ENCODE measurements around the gene FCN3.
"Not testable (repeated sequence)": the region's sequence is repeated elsewhere in the genome, so short reads cannot be mapped to it uniquely, and the experiment has no call there.

FCN3 gene

DNA sequence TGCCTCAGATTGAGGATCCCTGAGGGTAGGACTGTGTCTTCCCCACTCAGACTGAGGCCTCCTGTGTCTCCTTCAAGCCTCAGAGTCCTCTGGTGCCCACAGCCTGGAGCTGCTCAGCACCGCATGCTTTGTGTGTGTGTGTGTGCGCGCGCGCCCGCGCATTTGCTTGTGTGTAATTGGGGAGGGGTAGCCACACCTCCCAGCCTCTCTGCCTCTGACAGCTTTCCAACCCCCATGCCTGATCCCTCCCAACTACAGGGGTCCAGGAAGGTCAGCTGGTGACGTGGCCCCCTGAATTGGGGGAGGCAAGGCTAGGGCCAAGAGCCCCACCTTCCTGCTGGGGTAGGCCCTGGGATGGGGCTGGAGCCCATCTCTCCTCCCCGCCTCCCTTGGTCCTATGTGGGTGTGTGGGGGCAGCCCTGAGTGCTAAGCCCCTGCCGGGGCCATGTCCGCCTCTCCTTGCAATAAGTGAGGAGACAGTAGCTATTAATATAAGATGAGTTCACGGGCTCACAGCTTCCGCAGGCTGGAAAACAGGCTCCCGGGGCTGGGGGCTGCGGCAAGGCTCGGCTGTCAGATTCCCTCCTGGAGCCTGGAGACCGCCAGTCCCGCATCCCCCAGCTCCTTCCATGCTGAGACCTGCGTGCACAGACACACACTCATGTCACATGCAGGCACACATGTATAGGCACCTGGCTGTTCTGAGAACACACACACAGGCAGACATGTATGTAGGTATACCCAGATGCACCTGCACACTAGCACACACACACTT lies 24.8 kb upstream of the FCN3 start:
- DNase-seq (ENCODE audit: low read depth), result no peak

GRCh38 chr1:27398405-27399149 lies 24.0 kb upstream of the FCN3 start:
- DNase-seq (ENCODE audit: low read depth), result no peak

DNA sequence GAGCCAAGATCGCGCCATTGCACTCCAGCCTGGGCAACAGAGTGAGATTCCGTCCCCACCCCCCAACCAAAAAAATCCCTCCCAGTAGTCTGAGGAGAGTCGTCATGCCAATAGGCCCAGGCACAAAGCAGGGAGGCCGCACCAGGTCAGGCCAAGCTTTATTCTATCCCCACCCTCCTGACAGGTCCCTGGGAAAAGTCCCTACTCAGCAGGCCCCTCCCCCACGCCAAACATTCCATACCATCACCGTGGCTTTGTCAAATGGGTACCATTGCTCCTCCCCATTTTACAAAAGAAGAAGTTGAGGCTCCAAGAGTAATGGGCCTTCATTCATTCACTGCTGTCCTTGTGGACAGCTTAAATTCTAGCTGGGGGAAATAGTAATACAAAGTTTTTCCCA lies 23.1 kb upstream of the FCN3 start:
- no peak for DNase-seq (ENCODE audit: low read depth)

GRCh38 chr1:27397110-27397509 lies 22.5 kb upstream of the FCN3 start:
- no peak for DNase-seq (ENCODE audit: low read depth)

GRCh38 chr1:27395441-27396195 lies 21.0 kb upstream of the FCN3 start:
- DNase-seq (ENCODE audit: low read depth), result no peak

GRCh38 chr1:27394925-27395324 lies 20.3 kb upstream of the FCN3 start:
- no peak for DNase-seq (ENCODE audit: low read depth)

DNA sequence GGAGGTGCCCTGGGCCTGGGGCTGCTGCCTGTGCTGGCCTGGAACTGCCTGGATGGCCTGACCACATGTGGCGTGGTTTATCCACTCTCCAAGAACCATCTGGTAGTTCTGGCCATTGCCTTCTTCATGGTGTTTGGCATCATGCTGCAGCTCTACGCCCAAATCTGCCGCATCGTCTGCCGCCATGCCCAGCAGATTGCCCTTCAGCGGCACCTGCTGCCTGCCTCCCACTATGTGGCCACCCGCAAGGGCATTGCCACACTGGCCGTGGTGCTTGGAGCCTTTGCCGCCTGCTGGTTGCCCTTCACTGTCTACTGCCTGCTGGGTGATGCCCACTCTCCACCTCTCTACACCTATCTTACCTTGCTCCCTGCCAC lies 19.6 kb upstream of the FCN3 start:
- no peak for DNase-seq (ENCODE audit: low read depth)

DNA sequence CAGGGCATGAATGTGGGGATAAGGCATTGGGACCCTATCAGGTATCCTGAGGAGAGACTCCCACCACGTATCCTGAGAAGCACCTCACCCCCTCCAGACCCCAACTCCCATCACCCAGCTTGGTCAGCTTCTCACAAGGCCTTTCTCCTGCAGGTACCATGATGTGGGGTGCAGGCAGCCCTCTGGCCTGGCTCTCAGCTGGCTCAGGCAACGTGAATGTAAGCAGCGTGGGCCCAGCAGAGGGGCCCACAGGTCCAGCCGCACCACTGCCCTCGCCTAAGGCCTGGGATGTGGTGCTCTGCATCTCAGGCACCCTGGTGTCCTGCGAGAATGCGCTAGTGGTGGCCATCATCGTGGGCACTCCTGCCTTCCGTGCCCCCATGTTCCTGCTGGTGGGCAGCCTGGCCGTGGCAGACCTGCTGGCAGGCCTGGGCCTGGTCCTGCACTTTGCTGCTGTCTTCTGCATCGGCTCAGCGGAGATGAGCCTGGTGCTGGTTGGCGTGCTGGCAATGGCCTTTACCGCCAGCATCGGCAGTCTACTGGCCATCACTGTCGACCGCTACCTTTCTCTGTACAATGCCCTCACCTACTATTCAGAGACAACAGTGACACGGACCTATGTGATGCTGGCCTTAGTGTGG lies 19.1 kb upstream of the FCN3 start:
- no peak for DNase-seq (ENCODE audit: low read depth)

DNA sequence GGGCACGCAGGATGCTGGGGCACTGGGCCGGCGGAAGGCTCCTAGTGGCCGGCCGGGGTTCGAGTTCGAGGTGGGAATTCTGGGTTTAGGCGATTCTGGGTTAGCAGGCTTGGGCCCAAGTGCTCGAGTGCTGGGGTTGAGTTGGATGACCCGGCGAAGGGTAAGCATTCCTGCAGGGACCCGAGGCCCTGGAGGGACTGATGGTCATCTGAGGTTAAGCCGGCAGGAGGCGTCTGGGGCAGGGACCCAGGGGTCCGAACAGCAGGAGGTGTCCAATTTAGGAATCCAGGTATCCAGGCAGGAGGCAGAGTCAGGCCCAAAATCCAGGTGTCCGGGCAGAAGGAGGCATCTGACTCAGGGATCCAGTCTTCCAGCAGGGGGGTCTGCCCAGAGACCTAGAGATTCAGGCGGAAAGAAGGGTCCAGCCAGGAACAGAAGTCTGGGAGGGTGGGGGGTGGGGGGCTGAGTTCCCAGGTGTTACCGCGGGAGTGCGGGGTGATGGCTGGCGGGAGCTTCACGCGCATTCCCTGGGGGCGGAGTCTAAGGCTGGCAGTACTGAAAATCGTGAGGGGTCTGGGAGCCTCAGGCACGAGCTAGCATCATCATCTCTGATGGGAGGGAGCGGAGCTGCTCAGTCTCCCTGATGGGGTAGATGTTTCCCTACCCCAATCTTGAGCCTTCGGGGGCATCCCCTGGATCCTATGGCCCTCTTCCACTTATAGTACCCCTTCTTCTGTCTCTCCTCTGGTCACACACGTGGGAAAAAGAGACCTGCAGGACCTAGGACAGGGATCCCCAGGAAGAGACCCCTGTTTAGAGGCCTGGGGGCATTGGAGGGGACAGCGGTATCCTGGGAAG lies 18.4 kb upstream of the FCN3 start:
- DNase-seq (ENCODE audit: low read depth), result no peak

DNA sequence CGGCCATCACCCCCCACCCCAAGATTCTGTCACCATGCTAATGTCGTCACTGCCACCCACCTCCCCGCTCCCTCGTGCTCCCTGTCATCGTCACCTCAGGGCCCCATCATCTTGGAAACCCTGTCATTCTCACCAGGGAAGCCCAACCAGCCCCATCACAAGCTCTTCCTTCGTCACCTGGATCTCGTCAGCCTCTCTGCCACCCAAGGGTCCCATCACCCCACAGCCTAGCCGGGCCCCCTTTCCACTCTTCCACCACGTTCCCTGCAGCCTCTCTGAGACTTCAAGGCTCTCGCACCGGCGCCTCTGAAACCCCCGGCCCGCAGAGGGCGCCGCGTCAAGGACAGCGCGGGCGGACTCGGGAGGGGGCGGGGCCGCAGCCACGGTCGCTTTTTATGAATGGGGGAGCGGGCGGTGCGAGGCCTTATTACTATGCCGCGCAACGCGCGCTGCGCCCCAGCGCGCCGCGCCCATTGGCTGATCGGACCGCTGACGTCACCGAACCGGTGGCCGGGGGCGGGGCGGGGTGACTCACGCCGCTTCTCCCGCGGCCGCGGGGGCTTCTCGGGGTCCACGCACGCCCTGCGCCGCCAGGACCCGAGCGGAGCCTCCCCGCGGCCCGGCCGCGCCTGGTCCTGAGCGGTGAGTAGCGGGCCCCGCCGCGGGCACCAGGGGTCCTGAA lies 17.6 kb upstream of the FCN3 start, which contains the start of gene GPR3:
TSS of gene GPR3 (plus strand) at position 527 of the 682 bp plus-strand sequence. CDS start 1,177 bp downstream, outside the sequence.
- peak; percentile 78 for DNase-seq (ENCODE audit: low read depth)

GRCh38 chr1:27391511-27392095 lies 17.0 kb upstream of the FCN3 start:
- DNase-seq (ENCODE audit: low read depth), result no peak

DNA sequence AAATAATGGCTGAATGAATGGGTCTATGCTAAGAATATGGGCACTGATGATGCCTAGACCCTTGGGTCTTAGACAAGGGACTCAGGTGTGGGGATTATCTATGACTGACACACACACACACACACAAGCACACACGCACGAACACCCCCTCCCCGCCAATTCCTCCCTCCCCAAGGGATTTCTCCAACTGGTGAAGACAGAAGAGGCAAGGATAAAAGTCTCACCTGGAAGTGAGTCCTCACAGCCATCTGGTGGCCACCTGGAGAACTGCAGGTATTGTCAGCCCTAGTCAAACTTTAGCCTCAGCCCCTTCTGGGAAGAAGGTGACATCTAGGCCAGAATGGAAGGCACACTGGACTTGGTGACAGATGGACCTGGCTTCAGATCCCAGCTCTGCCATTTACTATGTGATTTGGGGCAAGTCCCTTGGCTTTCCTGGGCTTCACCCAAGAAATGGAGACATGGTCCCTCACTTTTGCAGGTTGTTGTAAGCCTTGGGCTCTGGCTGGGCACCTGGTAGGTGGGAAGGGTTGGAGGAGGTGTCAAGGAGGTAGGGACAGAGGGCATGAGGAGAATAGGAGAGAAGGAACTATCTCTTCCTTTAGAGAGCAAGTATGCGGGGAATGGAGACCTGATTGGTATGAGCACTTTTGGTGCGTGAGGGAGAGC lies 13.8 kb upstream of the FCN3 start:
- DNase-seq (ENCODE audit: low read depth), result no peak

- not testable (repeated sequence) for DNase-seq (ENCODE audit: low read depth)
These were observed 10.2 kb upstream of the FCN3 start for GRCh38 chr1:27384797-27385196.

GRCh38 chr1:27383661-27384060 lies 9.0 kb upstream of the FCN3 start:
- no peak for DNase-seq (ENCODE audit: low read depth)

- no peak for DNase-seq (ENCODE audit: low read depth)
These were observed 8.5 kb upstream of the FCN3 start, which contains the start of gene CD164L2 for GRCh38 chr1:27383039-27383605. Gene CD164L2 (minus strand): TSS chr1:27383333. CDS start chr1:27383239, 94 bp downstream.

DNA sequence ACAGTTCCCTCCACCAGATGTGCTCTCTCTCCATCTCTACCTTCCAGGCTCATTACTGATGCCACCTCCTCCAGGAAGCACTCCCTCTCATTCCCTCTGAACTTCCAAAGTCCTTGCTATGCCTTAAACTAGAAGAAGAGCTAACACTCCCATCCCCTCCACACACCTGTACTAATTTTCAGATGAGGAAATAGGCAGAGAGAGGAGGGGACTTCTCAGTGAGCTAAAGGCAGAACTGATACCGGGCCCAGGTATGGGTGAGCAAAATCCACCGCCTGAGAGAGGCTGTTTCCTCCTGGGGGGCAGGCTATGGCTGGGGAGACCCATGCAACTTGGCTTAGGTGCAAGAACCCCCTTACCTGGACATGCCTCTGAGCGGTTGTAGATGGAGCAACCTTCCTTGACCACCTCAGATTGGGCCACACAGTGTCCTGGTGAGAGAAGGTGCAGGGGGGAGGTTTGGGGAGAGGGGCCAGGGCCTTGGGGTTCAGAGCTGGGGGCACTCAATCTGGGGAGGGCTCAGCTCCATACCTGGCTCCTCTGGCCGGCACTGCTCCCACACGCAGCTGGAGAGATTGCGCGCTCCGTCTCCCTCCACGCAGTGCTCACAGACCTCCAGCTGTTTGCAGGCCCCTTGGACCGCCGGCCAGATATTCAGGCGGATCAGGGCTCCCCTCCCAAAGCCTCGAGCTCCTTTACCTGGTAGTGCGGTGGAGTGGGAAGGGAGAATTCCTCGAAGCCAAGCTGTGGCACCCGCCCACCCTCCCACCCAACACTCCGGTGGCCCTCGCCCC lies 7.5 kb upstream of the FCN3 start:
- DNase-seq (ENCODE audit: low read depth), result no peak

DNA sequence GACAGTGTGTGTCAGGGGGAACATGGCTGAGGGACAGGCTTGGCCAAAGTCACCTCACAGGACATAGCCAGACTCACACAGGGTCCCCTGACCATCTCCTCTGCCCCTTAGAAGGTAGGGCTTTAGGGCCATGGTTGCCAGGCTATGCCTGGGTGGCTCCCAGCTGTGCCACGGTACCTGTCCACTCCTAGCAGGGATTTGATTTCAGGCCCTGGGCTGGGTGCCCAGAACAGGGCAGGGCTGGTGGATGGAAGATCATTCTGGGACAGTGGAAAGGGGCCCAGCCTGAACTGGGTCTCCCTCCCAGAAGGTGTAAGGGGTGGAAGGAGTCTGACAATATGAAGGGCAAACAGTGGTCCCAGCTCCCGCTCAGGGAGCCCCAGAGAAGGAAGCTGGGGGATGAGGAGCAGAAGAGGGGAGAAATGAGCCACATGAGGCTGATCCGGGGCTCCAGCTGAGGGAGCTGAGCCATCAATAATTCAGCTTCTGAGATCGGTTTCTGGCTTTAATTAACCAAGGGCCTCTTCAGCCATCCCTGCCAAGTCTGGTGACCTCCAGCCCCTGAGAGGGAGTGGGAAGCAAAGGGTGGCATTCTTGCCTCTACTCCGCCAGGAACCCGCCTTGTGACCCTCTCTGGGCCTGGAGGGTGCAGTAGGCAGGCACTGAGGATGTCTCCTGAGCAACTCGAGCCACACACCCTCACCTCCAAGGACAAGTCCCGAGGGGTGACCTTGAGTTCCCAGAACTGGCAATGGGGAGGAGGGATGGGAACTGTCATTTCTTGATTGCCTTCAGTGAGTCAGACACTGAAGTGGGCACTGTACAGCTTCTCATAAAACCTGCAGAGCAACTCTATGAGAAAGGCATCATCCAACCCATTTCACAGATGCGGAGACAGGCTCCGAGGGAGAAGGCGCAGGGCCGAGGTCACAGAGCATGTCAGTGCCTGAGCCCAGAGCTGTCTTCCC lies 6.4 kb upstream of the FCN3 start:
- DNase-seq (ENCODE audit: low read depth), result no peak
